Measurements from ENCODE around the gene RNF145. TPM values are rescaled to one million over a fixed set of nuclear protein-coding genes. Genes with fewer than 3 reads are reported as not detected.
"Not testable (repeated sequence)": the region's sequence is repeated elsewhere in the genome, so short reads cannot be mapped to it uniquely, and the experiment has no call there.

RNF145 gene
- polyA plus RNA-seq, 2 donors, result 26.2 to 48.6 TPM

DNA sequence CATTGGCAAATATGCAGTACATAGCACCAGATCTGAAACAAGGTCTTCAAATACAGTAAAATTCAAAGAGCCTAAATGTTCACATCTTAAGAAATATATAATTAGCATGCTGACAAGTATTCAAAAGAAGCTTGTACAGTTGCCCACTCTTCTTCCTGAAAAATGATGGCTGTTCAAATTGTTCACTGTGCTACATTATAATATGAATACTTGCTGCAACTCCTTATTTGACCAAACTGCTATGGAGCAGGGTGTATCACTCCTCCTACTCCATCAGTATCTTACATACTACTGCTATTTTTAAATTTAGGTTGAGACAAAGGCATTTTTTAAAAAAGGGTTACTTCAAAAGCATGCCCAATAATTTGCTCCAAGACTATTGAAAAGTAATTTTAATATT lies 39.3 kb downstream of the RNF145 start:
- Histone ChIP-seq H3K27ac (ENCODE audit: low read depth in 2 of 2, low read length in 1 of 2) (no peak overlapping the region), H3K9me3 (ENCODE audit: control insufficient read depth in 2 of 2, insufficient read depth in 1 of 2, low read depth in 1 of 2, low read length in 1 of 2) (no peaks in the 10 kb centered on the region), H3K27me3 (ENCODE audit: control insufficient read depth in 1 of 2, insufficient read depth in 2 of 2, low read length in 2 of 2) (no peaks in the 10 kb centered on the region), H3K4me3 (ENCODE audit: low read depth in 1 of 2, low read length in 2 of 2) (no peak overlapping the region), H3K36me3 (ENCODE audit: control insufficient read depth in 2 of 2, insufficient read depth in 2 of 2, low read length in 1 of 2) (peaks cover 0 to 6% of the 10 kb centered on the region in 2 donors), H3K4me1 (ENCODE audit: control insufficient read depth in 2 of 2, insufficient read depth in 2 of 2, low read length in 1 of 2) (no peaks in the 10 kb centered on the region)

DNA sequence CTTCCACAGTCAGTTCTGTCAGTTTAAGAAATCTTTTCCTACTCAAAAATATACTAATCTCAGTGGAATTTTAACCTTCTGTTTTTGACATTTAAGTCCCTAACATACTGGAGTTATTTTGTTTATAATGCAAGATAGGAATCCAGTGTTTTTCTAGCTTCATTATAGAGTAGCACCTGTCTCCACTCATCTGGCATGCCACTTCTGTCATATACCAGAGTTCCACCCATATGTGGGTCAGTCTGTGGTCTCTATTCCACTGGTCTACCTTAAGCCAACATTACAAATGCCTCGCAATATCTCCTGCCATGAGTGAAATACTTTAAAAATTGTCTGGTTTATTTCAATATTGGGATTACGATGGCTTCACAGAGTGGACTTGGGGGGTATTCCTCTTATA lies 42.9 kb downstream of the RNF145 start:
- H3K27ac ChIP-seq (ENCODE audit: low read depth in 2 of 2, low read length in 1 of 2), result no peak overlapping the region
- peaks cover 0 to 6% of the 10 kb centered on the region in 2 donors for H3K36me3 ChIP-seq (ENCODE audit: control insufficient read depth in 2 of 2, insufficient read depth in 2 of 2, low read length in 1 of 2)
- no peak overlapping the region for H3K4me3 ChIP-seq (ENCODE audit: low read depth in 1 of 2, low read length in 2 of 2)
- no peaks in the 10 kb centered on the region for H3K27me3 ChIP-seq (ENCODE audit: control insufficient read depth in 1 of 2, insufficient read depth in 2 of 2, low read length in 2 of 2)
- WGBS, 2 donors, result 97 to 99% methylated on average over 2 of the region's 2 CpGs
- H3K4me1 ChIP-seq (ENCODE audit: control insufficient read depth in 2 of 2, insufficient read depth in 2 of 2, low read length in 1 of 2), result no peaks in the 10 kb centered on the region
- H3K9me3 ChIP-seq (ENCODE audit: control insufficient read depth in 2 of 2, insufficient read depth in 1 of 2, low read depth in 1 of 2, low read length in 1 of 2), result no peaks in the 10 kb centered on the region

GRCh38 chr5:159163701-159164046 lies 45.7 kb downstream of the RNF145 start:
- Histone ChIP-seq H3K9me3 (ENCODE audit: control insufficient read depth in 2 of 2, insufficient read depth in 1 of 2, low read depth in 1 of 2, low read length in 1 of 2) (no peaks in the 10 kb centered on the region), H3K36me3 (ENCODE audit: control insufficient read depth in 2 of 2, insufficient read depth in 2 of 2, low read length in 1 of 2) (peaks cover 0 to 7% of the 10 kb centered on the region in 2 donors), H3K4me1 (ENCODE audit: control insufficient read depth in 2 of 2, insufficient read depth in 2 of 2, low read length in 1 of 2) (no peaks in the 10 kb centered on the region), H3K27ac (ENCODE audit: low read depth in 2 of 2, low read length in 1 of 2) (no peak overlapping the region), H3K4me3 (ENCODE audit: low read depth in 1 of 2, low read length in 2 of 2) (no peak overlapping the region), H3K27me3 (ENCODE audit: control insufficient read depth in 1 of 2, insufficient read depth in 2 of 2, low read length in 2 of 2) (no peaks in the 10 kb centered on the region)
- WGBS, 2 donors, result 79 to 85% methylated on average over 2 of the region's 2 CpGs

DNA sequence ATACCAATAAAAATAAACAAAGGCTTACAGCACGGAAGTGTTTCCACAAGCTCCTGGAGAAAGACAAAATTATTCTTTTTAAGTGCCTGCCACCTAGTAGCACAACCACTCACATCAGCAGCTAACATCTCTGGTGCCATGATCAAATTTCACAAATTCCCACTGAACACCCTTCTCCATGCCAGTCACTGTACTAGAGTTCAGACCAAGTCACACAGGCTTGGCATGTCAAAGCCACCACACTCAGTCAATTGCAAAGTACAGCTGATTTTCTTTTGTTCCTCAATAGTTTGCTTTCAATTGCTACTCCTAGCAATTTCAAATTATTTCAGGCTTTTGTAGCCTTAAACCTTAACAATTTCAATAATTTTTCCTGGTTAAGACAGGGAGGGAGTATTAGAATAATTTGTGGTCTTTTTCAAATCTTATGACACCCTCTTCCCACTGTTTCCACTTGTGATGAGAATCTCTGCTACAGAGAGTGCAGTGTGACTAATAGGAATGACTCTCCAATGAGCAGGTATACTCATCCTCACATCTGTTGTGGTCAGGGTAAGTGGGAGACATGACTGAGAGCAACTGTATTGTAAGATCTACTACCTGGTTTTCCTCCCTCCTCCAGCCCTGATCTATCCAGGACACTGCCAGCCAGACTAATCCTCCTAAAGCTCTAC lies 46.2 kb downstream of the RNF145 start:
- Histone ChIP-seq H3K4me3 (ENCODE audit: low read depth in 1 of 2, low read length in 2 of 2) (no peak overlapping the region), H3K4me1 (ENCODE audit: control insufficient read depth in 2 of 2, insufficient read depth in 2 of 2, low read length in 1 of 2) (no peaks in the 10 kb centered on the region), H3K9me3 (ENCODE audit: control insufficient read depth in 2 of 2, insufficient read depth in 1 of 2, low read depth in 1 of 2, low read length in 1 of 2) (no peaks in the 10 kb centered on the region), H3K36me3 (ENCODE audit: control insufficient read depth in 2 of 2, insufficient read depth in 2 of 2, low read length in 1 of 2) (peaks cover 0 to 8% of the 10 kb centered on the region in 2 donors), H3K27me3 (ENCODE audit: control insufficient read depth in 1 of 2, insufficient read depth in 2 of 2, low read length in 2 of 2) (no peaks in the 10 kb centered on the region), H3K27ac (ENCODE audit: low read depth in 2 of 2, low read length in 1 of 2) (peak overlapping the region in 1 of 2 donors; percentile 19)
- 76 to 78% methylated on average over 1 of the region's 1 CpG for WGBS, 2 donors

DNA sequence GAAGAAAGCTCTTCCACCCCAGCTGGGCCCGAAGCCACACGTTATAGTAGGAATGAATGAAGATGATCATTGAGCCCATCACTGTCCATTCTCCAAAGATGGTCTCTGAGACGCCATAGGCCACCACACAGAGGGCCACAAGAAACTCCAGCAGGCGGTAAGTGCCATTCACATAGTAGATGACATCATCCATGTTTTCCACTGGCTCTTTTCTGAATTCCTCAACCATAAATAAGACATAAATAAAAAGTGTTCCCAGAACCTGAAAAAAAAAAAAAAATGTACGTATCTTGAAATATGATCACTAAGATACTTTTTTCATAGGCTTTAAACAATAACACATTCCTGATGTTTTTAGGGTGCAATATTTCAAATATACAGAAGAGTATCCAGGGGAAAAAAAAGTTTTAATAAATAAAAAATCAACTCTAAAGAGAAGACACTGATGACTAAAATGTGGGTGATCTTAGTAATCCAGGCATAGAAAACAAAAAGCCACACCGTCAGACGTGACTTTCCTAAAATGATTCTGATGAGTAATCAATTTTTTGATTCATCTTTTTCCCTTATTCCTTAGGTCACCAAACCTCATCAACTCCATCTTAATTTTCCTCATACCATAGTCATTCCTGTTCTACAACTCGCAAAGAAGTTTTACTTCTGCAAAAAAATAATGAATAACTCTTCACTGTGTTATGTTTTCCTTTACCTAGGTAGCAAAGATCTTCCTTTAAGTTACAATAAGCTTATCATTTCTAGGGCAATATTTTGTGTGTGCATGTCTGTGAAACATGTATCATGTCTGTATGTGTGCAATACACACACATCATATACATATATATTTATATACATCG lies 47.8 kb downstream of the RNF145 start:
- no peaks in the 10 kb centered on the region for H3K9me3 ChIP-seq (ENCODE audit: control insufficient read depth in 2 of 2, insufficient read depth in 1 of 2, low read depth in 1 of 2, low read length in 1 of 2)
- no peaks in the 10 kb centered on the region for H3K27me3 ChIP-seq (ENCODE audit: control insufficient read depth in 1 of 2, insufficient read depth in 2 of 2, low read length in 2 of 2)
- peaks cover 0 to 10% of the 10 kb centered on the region in 2 donors for H3K36me3 ChIP-seq (ENCODE audit: control insufficient read depth in 2 of 2, insufficient read depth in 2 of 2, low read length in 1 of 2)
- WGBS, 2 donors, result 77 to 87% methylated on average over 9 of the region's 9 CpGs
- no peaks in the 10 kb centered on the region for H3K4me1 ChIP-seq (ENCODE audit: control insufficient read depth in 2 of 2, insufficient read depth in 2 of 2, low read length in 1 of 2)
- no peak overlapping the region for H3K4me3 ChIP-seq (ENCODE audit: low read depth in 1 of 2, low read length in 2 of 2)
- H3K27ac ChIP-seq (ENCODE audit: low read depth in 2 of 2, low read length in 1 of 2), result no peak overlapping the region

DNA sequence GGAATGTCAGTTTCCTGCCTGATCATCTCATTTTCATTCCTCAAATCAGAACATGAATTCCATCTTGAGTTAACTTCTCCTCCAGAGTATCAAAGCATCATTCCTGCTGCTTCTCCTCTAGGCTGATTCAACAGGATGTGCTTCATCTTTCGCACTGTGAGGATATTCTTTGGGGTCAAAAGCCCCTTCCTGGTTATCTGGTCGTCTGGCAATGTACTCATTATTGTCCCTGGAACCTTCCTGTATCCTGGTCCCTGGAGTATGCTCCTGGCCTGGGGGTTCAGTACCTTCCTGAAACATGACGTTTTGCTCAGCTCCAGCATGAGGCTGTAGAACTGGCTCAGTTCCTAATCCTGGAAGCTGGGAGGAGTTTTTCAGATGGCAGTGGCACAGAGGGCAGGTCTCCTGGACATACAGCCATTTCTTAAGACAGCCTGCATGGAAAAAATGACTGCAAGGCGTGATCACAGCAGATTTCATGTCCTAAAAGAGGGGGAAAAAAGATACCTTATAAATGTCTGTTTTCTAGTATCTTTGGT lies 50.7 kb downstream of the RNF145 start:
- H3K27ac ChIP-seq (ENCODE audit: low read depth in 2 of 2, low read length in 1 of 2), result not testable (repeated sequence)

DNA sequence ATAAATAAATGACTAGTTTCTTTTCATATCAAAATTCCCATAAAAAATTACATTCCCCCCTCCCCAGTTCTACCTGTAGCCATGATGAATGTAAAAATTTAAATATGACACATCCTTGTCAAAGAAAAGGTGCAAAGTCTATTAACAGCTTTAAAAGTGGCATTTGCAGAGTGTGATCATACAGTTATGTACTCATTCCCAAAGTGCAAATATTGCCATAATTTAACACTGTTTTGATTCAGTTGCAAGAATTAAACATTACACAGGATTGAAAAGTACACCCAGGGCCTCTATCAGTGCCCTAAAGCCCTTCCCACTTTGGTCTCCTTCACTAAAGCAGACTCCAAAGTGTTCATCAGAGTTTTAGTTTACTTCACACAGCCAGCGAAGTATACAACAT lies 51.8 kb downstream of the RNF145 start:
- Histone ChIP-seq H3K4me3 (ENCODE audit: low read depth in 1 of 2, low read length in 2 of 2) (no peak overlapping the region), H3K9me3 (ENCODE audit: control insufficient read depth in 2 of 2, insufficient read depth in 1 of 2, low read depth in 1 of 2, low read length in 1 of 2) (no peaks in the 10 kb centered on the region), H3K4me1 (ENCODE audit: control insufficient read depth in 2 of 2, insufficient read depth in 2 of 2, low read length in 1 of 2) (no peaks in the 10 kb centered on the region), H3K36me3 (ENCODE audit: control insufficient read depth in 2 of 2, insufficient read depth in 2 of 2, low read length in 1 of 2) (peaks cover 0 to 11% of the 10 kb centered on the region in 2 donors), H3K27ac (ENCODE audit: low read depth in 2 of 2, low read length in 1 of 2) (no peak overlapping the region), H3K27me3 (ENCODE audit: control insufficient read depth in 1 of 2, insufficient read depth in 2 of 2, low read length in 2 of 2) (no peaks in the 10 kb centered on the region)
- 84 to 88% methylated on average over 1 of the region's 1 CpG for WGBS, 2 donors

More for the DNA sequence above, 50.7 kb downstream of the RNF145 start:
- H3K4me3 ChIP-seq (ENCODE audit: low read depth in 1 of 2, low read length in 2 of 2); H3K27me3 ChIP-seq (ENCODE audit: control insufficient read depth in 1 of 2, insufficient read depth in 2 of 2, low read length in 2 of 2); H3K4me1 ChIP-seq (ENCODE audit: control insufficient read depth in 2 of 2, insufficient read depth in 2 of 2, low read length in 1 of 2); H3K9me3 ChIP-seq (ENCODE audit: control insufficient read depth in 2 of 2, insufficient read depth in 1 of 2, low read depth in 1 of 2, low read length in 1 of 2): not testable (repeated sequence)
- WGBS, 2 donors, result 53 to 64% methylated on average over 4 of the region's 4 CpGs
- H3K36me3 ChIP-seq (ENCODE audit: control insufficient read depth in 2 of 2, insufficient read depth in 2 of 2, low read length in 1 of 2), result peaks cover 0 to 11% of the 10 kb centered on the region in 2 donors

GRCh38 chr5:159156426-159157238 lies 52.7 kb downstream of the RNF145 start:
- H3K9me3 ChIP-seq (ENCODE audit: control insufficient read depth in 2 of 2, insufficient read depth in 1 of 2, low read depth in 1 of 2, low read length in 1 of 2), result no peaks in the 10 kb centered on the region
- H3K4me3 ChIP-seq (ENCODE audit: low read depth in 1 of 2, low read length in 2 of 2), result no peak overlapping the region
- 37 to 44% methylated on average over 6 of the region's 6 CpGs for WGBS, 2 donors
- H3K36me3 ChIP-seq (ENCODE audit: control insufficient read depth in 2 of 2, insufficient read depth in 2 of 2, low read length in 1 of 2), result peaks cover 0 to 11% of the 10 kb centered on the region in 2 donors
- no peaks in the 10 kb centered on the region for H3K27me3 ChIP-seq (ENCODE audit: control insufficient read depth in 1 of 2, insufficient read depth in 2 of 2, low read length in 2 of 2)
- H3K27ac ChIP-seq (ENCODE audit: low read depth in 2 of 2, low read length in 1 of 2), result no peak overlapping the region
- no peaks in the 10 kb centered on the region for H3K4me1 ChIP-seq (ENCODE audit: control insufficient read depth in 2 of 2, insufficient read depth in 2 of 2, low read length in 1 of 2)

GRCh38 chr5:159155960-159156359 lies 53.4 kb downstream of the RNF145 start:
- Histone ChIP-seq H3K9me3 (ENCODE audit: control insufficient read depth in 2 of 2, insufficient read depth in 1 of 2, low read depth in 1 of 2, low read length in 1 of 2) (no peaks in the 10 kb centered on the region), H3K36me3 (ENCODE audit: control insufficient read depth in 2 of 2, insufficient read depth in 2 of 2, low read length in 1 of 2) (peaks cover 0 to 8% of the 10 kb centered on the region in 2 donors), H3K27me3 (ENCODE audit: control insufficient read depth in 1 of 2, insufficient read depth in 2 of 2, low read length in 2 of 2) (no peaks in the 10 kb centered on the region), H3K4me3 (ENCODE audit: low read depth in 1 of 2, low read length in 2 of 2) (no peak overlapping the region), H3K27ac (ENCODE audit: low read depth in 2 of 2, low read length in 1 of 2) (no peak overlapping the region), H3K4me1 (ENCODE audit: control insufficient read depth in 2 of 2, insufficient read depth in 2 of 2, low read length in 1 of 2) (no peaks in the 10 kb centered on the region)
- 84 to 90% methylated on average over 2 of the region's 2 CpGs for WGBS, 2 donors

Data from esophagus (tissue), 2 donors.